Iris pigment epithelial cell (primary cell): ENCODE results near the gene KRT33A.

ENCODE experiments used
- DNase-seq: peaks from one replicate; pipeline ENCODE4 v3.0.0-alpha.2; 2011; ENCODE audit warnings: low read depth

The KRT33A gene

DNA sequence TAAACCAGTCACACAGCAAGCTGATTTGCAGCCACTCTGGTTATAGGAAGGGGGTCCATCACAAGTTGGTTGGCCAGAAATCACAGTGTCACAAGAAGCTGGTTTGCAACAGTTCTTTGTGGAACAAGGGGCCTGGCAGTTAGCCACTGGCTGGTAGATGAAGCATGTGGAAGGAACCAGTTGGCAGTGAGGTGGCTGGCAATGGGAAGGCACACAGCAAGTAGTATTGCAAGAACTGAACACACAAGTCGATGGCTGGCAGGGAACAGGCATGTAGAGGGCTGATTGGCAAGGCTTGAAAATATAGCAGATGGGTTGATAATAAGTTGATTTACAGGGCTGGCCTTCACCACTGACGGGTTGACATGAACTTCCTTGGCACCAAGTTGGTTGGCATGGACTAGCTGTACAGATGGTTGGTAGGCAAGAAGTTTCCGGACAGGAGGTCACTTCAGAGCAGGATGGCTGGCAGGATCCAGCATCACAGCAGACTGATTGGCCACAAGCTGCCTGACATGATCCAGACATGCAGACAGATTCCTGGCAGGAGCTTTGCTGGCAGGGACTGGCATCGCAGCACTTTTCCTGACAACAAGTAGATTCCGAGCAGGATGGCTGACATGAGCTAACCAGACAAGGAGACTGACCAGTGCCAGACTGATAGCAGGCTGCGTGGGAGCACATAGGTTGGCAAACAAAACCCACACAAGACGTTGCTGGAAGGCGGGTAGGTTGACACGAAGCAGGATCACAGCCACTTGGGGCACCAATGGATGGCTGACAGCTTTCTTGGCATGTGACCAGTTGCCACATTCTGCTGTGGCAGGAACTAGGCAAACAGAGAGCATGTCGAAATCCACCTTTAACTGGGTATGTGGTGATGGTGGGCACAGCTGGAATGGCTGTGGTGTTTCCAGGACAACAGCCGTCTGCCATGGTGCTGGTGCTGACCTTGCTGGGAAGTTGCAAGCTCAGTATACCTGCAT lies 48.4 kb downstream of the KRT33A start, which contains the start of gene KRTAP29-1:
KRTAP29-1 (minus strand) TSS at position 936 of the 986 bp plus-strand sequence; CDS start at position 936, 0 bp downstream.
- DNase-seq = no peak

DNA sequence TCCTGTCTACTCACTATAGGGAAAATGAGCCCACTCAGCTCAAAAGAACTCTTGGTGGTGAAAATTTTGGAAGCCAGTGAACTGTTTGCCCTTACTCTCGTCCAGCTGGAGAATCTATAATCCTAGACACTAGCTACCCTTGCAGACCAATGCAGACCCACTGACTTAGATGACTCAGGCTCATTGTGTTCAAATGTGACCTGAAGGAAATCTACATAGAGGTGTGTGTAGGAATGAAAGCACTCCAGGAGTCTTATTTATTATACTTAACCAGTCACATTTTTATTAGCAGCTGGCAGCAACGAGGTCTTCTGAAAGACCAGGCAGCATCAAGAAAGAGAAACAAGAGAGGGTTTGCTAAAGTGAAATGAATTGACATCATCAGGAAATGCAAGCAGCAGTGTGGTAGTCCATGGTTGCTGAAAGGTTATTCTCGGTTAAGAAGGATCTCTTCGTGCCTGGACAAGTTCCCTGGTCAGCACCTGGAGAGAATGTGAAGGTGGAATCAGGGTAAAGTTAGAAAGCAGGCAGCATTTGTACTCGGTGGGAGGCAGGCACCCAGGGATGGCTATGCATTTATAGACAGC lies 49.3 kb downstream of the KRT33A start:
- DNase-seq = no peak

DNA sequence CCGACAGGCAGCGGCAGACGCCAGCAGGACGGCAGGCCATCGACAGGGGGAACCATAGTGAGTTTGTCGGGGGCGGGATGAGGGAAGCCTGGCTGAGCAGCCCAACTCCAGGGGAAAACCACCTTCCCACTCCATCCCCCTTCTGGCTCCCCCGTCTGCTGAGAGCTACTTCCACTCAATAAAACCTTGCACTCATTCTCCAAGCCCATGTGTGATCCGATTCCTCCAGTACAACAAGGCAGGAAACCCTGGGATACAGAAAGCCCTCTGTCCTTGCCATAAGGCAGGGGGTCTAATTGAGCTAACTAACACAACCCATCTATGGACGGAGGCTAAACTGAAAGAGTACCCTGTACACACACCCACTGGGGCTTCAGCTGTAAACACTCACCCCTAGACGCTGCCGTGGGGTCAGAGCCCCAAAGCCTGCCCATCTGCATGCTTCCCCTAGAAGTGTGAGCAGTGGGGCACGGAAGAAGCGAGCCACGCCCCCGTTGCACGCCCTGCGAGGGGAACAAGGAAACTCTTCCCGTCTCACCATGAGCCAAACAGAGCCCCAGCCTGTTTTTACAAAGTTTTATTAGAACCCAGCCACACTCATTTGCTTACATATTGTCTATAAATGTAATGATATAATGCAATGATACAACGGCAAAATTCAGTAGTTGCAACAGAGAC lies 52.0 kb downstream of the KRT33A start:
- no peak for DNase-seq

DNA sequence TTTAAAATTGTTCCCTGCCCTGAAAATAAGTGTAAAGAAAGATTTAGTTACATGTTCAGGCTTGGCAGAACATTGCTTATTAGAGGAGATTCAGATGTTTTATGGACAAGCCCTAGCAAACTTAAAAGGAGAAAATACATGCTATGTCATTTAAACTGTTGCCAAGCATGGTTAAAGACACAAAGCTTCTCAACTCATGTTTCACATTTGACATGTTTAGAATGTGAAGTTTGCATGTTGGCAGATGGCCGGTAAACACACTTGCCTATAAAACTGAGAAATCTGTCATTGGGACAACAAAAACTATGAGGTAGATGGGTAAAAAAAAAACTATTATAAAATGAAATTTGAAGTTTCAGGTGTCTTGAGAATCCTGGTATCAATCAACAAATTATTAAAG lies 53.8 kb downstream of the KRT33A start:
- no peak for DNase-seq
